Measurements from ENCODE around the gene KRT6B.
"Not testable (repeated sequence)": the region's sequence is repeated elsewhere in the genome, so short reads cannot be mapped to it uniquely, and the experiment has no call there.

The KRT6B gene

DNA sequence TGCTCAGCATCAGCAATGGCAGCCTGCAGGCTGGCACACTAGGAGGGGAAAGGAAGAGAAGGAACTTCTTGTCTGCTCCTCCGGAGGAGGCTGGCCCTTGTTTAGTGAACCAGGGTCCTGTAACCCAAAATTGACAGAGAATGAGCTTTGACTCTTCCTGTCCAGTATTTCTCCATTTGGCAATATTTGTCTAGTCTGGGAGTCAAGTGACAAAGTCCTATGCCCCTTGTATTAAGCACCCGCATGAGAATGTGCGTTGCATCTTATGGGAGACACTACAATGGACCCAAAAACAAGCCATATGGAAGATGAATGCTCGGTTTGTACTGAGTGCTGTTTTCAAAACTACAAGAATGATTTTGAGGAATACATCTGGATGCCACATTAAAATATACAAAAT lies 17.9 kb upstream of the KRT6B start:
- DNase-seq (ENCODE audit: low spot score), result no peak

GRCh38 chr12:52464897-52465296 lies 13.0 kb upstream of the KRT6B start:
- no peak for DNase-seq (ENCODE audit: low spot score)

DNA sequence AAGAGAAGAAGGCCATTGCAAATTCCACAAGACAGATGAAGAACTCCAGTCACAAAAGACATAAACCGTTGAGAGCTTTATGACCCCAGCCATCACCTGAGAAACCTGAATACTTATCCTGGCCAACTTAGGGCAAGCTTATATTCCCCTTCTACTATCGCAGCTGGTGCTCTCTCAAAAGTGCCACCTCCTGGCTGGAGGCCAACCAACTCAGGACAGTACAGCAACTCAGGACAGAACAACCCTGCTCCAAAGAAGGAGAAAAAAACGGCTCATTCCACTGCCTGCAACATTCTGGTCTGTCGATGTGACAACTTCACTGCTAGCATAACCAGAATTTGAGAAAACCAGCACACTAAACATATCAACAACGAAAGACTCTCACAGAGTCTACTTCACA lies 9.7 kb upstream of the KRT6B start:
- no peak for DNase-seq (ENCODE audit: low spot score)

- no peak for DNase-seq (ENCODE audit: low spot score)
These were observed 6.9 kb upstream of the KRT6B start for GRCh38 chr12:52458861-52459260.

DNA sequence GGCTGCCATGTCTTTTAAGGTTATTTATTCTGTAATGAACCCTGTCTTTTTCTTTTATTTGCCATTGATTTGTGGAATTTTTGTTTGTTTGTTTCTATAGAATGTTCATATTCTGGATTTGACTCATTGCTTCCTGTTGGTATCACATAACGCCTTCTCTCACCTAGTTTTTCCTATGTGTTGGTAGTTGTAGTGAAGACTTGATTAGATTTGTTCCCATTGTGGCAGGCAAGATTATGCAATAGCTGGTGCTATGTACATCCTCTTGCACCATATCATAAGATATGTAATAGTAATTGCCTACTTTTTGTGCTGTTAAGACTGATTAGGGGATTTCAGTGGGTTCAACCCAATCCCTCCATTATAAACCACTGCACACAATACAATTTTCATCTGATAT lies 3.9 kb upstream of the KRT6B start:
- DNase-seq (ENCODE audit: low spot score), result no peak

DNA sequence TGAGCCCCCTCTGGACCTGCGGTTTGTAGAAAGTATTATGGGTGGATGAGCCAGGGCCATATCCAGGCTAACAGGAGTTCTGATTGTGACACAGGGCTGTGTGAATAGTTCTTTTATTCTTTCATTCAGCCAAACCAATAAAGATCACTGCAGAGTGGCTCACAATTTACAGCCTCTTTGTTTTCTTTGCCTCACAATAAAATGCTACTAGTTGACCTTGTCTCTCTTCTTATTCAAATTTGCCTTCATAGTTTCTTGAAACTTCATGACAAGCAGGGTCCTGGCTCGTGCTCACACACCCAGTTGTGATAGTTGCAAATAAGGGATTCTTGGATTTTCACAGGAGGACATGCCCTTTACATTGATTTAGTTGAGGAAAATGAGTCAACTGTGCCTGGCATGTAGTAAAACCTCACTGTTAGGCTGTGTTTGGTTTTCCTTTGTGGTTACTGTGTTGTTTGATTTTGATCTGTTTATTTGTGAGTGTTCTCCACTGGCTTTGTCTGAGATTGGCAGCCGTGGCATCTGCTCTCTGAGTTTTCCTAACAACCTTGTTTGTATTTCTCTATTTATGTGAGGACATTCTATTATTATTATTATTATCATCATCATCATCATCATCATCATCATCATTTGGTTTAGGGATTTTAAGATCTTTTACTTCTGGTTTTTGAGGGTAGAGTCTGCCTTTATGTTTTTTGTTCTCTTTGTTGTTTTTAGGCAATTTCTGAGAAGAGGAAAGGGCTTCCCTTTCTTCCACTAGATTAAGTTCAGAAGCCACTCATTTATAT lies 2.7 kb upstream of the KRT6B start:
- no peak for DNase-seq (ENCODE audit: low spot score)

GRCh38 chr12:52448228-52448627 lies 3.7 kb downstream of the KRT6B start:
- no peak for DNase-seq (ENCODE audit: low spot score)

DNA sequence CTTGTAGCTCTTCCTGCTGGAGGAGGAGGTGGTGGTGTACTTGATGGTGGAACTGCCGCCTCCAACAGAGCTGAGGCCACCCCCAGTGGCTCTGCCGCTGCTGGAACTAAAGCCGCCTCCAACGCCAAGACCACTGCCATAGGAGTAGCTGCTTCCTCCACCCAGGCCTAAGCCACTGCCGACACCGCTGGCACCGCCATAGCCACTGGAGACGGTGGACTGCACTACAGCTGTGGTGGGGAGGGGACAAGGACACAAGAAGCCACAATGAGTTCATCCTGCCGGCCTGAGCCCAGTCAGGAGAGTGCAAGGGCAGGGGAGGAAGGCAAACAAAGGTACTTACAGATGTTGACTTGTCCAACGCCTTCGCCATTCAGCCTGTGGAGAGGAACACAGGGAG lies 4.8 kb downstream of the KRT6B start:
- DNase-seq (ENCODE audit: low spot score), result not testable (repeated sequence)

DNA sequence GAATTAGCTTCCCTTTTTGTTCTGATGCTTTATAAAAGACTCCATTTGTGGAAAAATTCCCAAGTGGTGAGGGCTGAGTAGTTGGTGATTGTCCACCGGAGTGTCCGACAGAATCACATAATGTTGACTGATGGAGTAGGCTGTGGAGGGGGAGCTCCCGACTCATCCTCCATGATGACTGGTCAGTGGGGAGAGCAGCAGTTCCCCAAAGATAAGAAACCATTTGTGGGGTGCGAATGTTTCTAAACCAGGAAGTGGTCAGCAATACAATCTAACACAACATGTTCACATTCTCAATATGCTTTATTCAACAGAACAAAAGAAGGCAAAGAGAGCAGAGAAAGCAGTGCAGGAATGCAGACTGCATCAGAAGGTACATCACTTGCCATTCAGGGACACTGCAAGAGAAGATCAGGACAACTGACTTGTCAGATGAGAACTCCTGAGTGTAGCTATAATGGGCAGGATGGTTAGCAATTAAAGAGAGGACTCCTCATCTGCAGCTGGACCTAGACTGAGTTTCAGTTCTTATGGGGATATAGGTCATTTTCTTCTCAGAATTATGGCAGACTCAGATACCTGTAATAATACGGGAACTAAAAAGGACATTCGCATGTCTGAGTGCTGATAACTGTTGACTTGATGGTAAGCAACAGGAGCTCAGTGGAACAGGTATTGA lies 5.4 kb downstream of the KRT6B start:
- DNase-seq (ENCODE audit: low spot score), result no peak

GRCh38 chr12:52445876-52446275 lies 6.1 kb downstream of the KRT6B start:
- no peak for DNase-seq (ENCODE audit: low spot score)

DNA sequence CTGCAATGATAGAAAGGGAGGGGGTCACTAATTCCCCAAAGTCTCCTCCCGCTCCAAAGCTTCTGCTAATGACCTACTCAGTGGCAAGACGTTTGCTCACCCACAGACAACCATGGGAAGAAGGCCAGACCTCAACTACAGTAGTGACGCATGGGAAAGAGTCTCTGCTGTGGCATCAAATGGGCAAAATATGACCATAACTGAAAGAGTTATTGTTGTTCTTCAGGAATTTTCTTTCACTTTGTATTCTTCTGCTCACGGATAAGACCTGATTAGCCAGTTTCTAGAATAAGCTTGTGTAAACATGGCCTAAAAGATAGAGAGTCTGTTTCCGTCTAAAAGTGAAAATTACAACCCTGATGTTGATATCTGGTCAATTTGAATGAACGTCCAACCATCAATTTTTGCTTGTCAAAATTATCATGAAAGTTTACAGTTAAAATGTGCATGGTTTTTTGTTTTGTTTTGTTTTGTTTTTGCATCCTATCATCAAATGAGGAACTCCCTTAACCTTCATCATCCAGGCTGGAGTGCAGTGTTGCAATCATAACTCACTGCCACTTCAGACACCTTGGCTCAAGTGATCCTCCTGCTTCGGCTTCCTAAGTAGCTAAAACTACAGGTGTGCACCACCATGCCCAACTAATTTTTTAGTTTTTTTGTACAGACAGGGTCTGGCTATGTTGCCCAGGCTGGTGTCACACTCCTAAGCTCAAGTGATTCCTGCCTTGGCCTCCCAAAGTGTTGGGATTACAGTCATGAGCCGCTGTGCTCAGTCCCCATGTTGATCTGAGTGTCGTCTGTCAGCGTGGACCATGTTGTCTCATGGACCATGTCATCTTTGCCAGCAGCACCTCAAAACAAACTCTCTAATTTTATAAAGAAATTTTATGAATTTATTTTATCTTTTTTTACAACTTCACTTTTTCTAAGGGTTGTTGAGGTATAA lies 7.0 kb downstream of the KRT6B start:
- no peak for DNase-seq (ENCODE audit: low spot score)

DNA sequence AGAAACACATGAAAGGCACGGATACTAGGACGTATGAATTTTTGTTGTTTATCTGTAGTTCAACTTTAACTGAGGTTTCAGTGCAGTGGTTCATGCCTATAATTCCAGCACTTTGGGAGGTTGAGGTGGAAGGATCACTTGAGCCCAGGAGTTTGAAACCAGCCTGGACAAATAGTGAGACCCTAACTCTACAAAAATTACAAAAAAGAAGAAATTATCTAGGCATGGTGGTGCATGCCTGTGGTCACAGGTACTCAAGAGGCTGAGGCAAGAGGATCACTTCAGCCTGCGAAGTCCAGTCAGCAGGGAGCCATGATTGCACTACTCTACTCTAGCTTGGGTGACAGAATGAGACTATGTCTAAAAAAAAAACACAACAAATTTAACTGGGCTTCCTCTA lies 8.0 kb downstream of the KRT6B start:
- no peak for DNase-seq (ENCODE audit: low spot score)

DNA sequence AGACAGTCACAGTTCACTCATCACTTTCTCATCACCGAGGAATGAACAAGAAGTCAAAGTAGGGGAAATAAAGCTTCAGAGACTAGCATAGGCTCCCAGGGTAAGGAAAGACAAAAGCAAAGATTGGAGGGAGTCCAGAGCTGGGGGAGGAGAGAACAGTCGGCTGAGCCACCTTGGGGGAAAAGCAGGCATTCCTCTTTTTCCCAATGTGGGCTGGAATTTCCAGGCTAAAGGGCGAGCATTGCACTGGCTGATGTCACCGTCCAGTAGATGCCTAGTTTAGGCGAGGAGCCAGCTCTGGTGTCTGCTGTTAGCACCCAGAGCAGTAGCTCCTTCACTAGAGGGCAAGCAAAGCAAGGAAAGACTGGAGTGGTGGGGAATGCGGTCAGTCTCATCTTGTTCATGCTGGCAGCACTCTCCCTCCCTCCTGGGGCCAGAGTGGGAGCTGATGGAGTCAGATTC lies 9.3 kb downstream of the KRT6B start:
- DNase-seq (ENCODE audit: low spot score), result no peak

DNA sequence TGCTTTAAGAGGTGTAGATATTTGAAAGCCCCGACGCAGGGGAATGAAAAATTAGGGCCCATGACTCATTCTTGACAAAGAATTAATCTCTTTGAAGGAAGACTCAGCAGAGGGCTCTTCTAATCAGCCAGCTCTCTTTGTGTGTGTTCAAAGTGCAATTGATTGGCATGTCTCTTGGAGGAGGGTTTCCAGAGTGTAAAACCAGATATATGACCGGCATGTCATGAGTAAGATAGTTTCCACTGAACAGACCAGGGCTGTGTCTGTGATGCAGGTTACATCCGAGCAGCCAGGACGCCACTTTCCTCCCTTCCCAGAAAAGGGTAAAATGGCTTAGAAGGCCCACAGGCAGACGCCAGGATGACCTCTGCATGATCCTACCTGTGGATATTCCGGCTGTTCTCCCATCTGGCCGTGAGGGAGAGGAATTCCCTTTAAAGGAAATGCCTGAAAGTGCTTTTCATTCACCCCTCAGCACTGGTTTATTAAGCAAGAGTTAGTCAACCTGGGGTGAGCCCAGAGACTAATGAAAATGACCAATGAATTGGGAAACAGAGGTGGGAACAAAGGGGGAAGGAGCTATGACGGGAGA lies 10.5 kb downstream of the KRT6B start:
- DNase-seq (ENCODE audit: low spot score), result no peak

DNA sequence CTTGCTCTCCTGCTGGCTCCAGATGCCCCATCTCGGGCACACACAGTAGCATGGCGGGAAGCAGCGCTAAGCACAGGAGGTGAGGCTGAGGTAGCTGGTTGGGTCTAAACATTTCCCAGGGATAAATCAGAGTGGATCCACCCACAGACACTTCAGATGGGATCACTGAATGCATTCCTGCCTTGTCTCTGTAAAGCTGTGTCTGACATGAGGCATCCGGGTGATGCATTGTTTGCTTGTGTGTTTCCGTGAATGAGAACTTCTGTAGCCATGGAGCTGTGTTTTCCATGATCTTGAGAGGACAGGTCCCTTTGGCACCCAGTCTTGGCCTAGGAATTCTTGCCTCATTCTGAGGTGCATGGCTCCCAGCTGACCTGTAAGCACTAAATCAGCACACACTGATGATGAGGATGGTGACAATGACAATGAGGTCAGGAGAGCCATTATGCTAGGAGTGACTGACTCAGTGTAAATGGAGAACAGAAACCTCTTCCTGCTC lies 11.1 kb downstream of the KRT6B start:
- no peak for DNase-seq (ENCODE audit: low spot score)

- no peak for DNase-seq (ENCODE audit: low spot score)
These were observed 12.1 kb downstream of the KRT6B start for GRCh38 chr12:52439845-52440244.

GRCh38 chr12:52439420-52439819 lies 12.5 kb downstream of the KRT6B start:
- no peak for DNase-seq (ENCODE audit: low spot score)

DNA sequence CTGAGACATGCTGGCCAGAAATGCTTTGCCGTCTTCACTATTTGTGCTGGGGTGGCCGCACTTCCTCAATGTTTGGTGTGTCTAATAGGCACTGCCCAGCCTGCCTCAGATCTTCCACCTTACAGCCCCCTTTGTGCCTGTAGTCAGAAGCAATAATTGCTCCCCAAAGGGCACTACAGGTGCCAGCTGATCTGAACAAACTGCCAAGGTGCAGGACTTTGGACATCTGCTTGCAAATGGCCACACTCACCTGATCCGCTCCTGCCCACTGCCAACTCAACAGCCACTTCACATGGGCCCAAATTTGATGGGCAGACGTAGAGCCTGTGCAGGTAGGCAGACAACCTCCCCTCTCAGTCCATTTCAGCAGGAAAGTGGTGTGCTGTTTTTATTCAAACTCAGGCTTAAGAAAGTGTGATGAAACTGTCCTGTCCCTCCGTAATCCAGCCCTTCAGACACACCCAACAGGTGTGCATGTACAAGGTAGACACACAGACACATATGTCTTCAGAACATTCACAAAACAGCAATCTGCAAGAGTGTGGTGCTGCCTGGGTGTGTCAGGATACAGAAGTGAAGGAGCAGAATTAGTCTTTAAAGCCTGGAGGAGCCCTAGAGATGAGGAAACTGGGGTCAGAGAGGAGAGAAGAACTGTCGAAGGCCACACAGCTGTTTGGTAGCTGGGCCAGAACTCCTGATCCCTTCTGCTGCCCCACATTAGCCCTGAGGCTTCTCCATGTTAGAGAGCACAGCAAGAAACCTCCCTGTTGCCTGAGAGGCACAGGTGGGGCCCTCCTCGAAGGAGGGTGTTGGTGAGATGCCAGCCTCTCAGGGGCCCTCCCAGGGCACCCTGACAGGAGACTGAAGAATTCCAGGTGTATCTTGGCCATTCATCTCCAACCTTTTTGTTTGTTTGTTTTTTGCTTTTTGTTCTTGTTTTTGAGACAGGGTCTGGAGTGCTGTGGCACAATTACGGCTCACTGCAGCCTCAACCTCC lies 13.3 kb downstream of the KRT6B start:
- DNase-seq (ENCODE audit: low spot score), result no peak

- no peak for DNase-seq (ENCODE audit: low spot score)
These were observed 14.4 kb downstream of the KRT6B start for GRCh38 chr12:52437508-52437907.

GRCh38 chr12:52436828-52437474 lies 15.0 kb downstream of the KRT6B start:
- DNase-seq (ENCODE audit: low spot score), result no peak

Data from HuH-7 (cell line).